NCI-H1105 treated with DMSO at 0.1 percent for 48 hours (cell line): ENCODE results near the gene U2AF1L4.

Experiments
- DNase-seq: peaks from one replicate; lab custom pipeline; 2025; lab: John Stamatoyannopoulos, UW

Gene U2AF1L4, protein sequence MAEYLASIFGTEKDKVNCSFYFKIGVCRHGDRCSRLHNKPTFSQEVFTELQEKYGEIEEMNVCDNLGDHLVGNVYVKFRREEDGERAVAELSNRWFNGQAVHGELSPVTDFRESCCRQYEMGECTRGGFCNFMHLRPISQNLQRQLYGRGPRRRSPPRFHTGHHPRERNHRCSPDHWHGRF

DNA sequence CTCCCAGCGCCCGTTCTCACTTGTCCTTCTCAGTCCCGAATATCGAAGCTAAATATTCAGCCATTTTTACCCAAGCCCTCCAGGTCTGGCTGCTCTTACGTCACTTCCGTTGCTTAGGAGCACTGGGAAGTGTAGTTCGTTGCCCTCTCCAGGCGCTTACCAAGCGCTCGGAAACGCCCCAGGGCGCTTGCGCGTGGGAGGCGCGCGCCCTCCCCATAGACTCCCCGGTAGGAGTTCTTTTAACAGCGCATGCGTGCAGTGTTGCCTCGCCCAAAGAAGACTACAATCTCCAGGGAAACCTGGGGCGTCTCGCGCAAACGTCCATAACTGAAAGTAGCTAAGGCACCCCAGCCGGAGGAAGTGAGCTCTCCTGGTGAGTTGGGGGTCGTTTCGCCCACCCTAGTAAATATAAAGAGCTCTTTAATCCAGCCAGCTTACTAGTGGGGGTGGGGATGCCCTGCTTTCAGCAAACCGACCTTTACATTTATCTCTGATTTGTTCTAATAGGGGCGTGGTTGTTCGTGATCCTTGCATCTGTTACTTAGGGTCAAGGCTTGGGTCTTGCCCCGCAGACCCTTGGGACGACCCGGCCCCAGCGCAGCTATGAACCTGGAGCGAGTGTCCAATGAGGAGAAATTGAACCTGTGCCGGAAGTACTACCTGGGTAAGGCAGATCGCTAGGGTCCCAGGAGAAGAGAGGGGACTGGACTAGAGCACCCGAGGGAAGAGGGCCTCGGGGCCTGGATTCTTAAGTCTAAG lies at the start of gene U2AF1L4, which contains the start of gene PSENEN:
TSS of gene U2AF1L4 (minus strand) at position 91 of the 759 bp plus-strand sequence. CDS start at position 64, 27 bp downstream.
TSS of gene PSENEN (plus strand) at position 324 of the 759 bp plus-strand sequence. CDS start at position 604, 280 bp downstream.
- DNase-seq: peak; percentile 99

DNA sequence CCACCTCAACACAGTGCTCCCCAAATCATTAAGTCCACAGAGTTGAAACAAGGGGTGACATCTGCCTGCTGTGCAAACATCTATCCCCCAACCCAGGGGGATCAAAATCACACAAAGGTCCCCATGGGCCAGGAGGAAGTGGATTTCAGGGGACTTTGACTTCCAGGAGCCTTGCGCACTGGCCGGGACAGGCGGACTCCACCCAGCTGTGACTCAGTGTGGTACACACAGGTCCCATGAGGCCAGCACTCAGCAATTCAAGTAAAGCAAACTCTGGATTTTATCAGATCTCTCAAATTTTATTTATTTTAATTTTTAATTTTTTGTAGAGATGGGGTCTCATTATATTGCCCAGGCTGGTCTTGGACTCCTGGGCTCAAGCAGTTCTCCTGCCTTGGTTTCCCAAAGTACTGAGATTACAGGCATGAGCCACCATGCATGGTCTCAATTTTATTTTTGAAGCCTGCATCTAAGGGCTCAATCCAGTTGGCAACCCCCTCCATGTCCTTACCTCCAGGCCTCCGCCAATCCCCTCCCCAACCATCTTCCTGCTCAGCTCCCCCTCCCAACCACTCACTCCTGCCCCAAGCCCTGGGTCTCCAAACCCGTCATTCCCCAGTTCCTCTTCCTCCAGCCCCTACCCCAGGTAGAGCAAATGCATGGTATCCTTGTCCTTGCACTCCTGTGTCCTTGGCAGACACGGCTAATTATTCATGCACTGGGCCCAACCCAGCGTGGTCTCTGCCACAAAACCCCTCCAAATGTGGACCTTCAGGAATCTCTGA lies 48.4 kb upstream of the U2AF1L4 start:
- no peak for DNase-seq

DNA sequence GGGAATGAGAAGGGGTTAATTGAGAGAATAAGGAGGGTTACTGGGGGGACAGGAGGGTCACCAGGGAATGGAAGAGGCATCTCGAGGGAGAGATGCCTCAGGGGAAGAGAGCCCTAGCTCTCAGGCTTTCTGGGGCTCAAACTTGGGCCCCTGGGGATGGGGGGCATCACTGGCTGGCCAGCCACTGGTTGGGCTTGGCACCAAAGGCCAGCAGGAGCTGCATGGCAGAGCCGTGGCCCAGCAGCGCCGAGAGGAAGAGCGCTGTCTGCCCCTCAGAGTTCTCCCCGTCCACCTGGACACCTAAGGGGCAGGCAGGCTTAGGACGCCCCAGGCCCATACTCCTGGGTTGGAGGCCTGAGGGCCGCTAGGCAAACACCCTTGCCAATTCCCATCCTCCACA lies 47.7 kb upstream of the U2AF1L4 start:
- DNase-seq: no peak

DNA sequence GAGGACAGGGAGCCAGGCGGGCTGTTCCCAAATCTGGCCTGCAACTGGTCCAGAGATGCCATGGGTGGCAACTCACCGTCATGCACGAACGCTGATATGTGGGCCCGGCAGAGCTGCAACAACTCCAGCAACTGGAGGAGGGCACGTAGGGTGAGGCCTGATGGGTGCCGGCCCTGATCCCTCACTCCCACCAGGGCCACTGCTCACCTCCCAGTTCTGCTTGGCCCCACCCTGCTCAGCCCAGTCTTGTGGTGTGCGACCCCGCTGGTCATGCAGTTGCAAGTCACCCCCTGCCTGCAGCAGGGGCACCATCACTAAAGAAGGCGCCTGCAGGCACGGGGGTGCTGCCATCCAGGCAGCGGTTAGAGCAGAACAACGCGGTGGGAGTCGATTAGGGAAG lies 47.1 kb upstream of the U2AF1L4 start:
- DNase-seq: no peak

DNA sequence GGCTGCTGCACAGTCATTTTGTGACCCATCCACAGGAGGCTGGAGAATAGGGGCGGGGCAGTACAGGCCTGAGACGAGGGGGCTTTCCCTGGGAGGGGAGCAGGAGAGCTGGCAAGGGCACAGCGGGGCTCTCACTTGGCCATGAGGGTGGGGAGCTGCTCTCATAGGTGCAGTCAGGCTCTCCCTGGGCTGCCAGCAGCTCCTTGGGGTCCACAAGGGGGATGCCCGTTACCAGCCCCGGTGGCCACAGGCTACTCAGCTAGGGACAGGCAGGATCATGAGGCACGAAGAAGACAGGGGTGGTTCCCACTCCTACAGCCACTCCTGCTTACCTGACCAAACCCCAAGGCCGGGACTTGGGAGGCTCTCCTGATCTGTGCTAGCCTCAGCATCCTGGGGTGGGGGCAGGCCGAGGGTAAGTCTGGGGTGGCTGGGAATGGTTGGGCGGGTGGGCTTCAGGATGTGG lies 46.6 kb upstream of the U2AF1L4 start:
- no peak for DNase-seq

DNA sequence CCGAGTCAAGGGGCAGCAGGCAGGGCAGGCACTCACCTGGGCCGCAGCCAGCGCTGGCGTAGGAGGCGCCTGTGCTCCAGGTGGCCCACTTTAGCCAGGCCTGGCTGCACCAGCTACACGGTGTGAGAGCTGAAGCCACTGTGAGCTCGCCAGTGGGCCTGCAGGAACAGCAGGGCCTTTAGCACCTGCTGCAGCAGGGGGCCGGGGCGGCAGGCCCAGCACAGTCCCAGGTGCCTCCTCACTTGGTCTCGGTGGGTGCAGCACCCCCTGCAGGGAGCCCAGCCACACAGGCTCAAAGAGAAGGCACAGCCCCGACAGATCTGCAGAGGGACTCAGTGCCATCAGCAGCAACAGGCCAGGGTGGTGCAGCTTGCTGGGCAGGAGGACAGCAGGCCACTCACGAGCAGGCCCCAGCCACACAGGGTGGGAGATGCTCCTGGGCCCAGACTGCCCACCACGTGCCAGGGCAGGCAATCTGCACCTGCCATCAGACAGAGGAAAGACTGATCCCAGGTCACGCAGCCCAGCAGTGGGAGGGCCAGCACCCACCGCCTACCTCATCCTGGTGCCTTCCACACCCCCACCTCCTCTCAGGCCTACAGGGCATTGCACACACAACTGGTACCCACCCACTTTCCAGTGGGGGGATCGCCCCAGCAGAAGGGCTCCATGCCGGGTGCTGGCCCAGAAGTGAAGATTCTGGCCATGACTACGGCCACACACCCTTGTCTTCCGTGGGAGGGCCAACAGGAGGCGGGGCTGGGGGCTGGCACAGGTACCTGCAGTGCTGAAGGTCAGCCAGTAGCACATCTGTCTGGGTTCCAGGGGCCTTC lies 46.0 kb upstream of the U2AF1L4 start:
- no peak for DNase-seq

DNA sequence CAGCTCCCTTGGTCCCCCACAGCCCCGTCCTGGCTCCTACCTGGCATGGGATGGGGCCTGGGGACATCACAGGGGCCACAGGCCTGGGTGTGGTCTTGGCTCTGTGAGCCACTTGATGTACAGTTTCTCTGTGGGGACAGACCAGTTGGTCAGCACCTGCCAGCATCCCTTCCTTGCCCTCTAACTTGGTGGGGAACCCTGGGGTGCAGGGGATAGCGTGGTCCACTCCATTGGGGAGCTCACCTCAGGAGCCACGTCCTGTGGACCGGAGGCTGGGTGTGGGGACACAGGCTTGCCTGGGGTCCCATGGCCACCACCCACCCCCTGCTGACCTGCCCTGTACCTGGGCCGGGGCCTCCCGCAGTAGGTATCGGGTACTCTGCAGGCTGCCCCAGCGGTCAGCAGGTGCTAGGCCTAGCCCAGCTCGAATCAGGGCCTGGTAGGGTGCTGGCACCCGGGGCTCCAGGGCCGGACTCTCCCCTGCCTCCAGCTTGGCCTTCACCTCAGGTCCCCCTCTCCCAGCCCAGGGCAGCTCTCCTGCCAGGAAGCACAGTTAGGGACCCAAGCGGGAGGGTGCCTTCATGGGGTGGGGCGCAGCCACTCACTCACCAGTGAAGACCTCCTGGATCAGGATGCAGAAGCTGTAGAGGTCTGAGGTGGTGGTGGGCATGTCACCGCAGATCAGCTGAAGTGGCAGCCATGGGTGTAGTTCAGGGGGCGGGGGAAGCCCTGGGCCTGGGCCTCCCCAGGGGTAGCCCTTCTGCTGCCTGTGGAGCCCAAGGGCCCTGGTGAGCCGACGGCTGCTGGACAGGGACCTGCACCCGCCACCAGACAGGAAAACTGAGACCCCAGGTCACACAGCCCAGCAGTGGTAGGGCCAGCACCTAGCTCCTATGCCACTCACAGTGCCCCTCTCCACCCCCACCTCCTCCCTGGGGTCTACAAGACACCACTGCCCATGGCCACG lies 45.0 kb upstream of the U2AF1L4 start:
- no peak for DNase-seq

DNA sequence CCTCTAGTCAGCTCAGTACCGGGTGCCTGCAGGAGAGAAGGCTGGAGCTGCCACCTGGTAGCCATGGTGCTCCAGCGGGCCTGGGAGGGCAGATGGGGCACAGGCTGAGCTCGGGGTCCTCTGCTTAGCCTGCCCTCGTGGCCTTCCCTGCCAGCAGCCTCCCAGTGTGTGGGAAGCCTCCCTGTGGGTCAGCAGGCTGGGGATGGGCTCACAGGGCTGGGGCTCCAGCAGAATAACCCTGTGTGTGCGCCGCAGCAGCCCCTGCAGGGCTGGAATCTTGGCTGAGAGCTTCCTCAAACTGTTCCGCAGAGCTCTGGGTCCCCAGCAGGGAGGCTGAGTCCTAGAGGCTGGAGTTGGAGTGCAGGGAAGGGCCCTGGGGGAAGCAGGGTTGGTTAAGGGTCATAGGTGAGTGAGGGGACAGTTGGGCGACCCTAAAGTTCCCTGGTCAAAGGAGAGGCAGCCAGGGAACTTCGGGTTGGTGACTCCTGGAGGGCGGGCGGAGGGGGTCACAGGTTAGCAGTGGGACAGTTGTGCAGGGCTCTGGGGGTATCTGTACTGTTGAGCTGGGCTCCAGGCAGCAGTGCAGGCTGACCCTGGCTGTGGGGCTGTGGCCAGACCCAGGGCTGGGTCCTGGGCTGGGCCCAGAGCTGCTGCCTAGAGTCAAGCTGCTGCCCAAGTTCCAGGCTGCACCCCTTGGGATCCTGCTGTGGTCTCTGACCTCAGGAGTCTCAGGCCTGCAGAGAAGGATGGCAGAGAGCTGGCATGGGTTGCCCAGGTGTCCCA lies 44.2 kb upstream of the U2AF1L4 start:
- DNase-seq: no peak

DNA sequence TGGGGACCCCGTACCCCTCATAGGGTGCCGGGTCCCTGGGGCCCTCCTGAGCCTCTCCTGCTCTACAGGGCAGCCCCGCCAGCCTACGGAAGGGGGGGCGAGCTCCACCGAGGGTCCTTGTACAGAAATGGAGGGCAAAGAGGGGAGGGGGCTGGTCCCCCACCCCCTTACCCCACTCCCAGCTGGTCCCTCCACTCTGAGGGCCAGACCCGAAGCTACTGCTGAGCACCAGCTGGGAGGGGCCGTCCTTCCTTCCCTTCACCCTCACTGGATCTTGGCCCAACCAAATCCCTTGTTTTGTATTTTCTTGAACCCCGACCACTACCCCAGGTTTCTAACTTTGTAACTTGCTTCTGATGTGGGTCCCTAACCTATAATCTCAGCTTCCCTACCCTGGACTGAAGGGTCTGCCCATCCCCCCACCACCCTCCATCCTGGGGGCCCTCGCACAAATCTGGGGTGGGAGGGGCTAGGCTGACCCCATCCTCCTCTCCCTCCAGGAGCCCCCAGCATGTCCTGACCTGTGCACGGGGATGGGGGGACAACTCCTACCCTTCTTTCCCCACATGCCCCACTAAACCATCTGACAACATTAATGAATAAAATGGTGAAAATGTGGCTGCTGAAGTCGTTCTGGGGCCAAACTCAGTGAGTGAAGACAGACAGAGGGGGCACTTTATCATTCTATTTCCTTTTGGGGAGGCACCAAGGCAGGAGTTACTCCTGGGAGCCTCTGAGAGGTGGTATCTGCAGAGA lies 43.2 kb upstream of the U2AF1L4 start:
- DNase-seq: no peak

DNA sequence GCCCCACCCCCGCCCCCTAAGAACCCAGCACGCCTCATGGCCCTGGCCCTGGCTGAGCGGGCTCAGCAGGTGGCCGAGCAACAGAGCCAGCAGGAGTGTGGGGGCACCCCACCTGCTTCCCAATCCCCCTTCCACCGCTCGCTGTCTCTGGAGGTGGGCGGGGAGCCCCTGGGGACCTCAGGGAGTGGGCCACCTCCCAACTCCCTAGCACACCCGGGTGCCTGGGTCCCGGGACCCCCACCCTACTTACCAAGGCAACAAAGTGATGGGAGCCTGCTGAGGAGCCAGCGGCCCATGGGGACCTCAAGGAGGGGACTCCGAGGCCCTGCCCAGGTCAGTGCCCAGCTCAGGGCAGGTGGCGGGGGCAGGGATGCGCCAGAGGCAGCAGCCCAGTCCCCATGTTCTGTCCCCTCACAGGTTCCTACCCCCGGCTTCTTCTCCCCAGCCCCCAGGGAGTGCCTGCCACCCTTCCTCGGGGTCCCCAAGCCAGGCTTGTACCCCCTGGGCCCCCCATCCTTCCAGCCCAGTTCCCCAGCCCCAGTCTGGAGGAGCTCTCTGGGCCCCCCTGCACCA lies 42.1 kb upstream of the U2AF1L4 start:
- no peak for DNase-seq

DNA sequence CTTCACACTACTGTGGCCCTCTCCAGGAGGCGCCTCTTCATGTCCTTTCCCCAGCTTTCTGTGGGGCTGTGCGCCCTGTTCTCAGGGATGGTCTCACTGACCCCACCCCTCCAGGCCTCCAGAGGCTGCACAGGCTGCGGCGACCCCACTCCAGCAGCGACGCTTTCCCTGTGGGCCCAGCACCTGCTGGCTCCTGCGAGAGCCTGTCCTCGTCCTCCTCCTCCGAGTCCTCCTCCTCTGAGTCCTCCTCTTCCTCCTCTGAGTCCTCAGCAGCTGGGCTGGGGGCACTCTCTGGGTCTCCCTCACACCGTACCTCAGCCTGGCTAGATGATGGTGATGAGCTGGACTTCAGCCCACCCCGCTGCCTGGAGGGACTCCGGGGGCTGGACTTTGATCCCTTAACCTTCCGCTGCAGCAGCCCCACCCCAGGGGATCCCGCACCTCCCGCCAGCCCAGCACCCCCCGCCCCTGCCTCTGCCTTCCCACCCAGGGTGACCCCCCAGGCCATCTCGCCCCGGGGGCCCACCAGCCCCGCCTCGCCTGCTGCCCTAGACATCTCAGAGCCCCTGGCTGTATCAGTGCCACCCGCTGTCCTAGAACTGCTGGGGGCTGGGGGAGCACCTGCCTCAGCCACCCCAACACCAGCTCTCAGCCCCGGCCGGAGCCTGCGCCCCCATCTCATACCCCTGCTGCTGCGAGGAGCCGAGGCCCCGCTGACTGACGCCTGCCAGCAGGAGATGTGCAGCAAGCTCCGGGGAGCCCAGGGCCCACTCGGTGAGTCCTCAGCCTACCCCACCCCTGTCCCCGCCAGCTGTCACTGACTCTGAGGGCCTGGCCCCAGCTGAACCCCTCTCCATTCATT lies 41.3 kb upstream of the U2AF1L4 start:
- no peak for DNase-seq

DNA sequence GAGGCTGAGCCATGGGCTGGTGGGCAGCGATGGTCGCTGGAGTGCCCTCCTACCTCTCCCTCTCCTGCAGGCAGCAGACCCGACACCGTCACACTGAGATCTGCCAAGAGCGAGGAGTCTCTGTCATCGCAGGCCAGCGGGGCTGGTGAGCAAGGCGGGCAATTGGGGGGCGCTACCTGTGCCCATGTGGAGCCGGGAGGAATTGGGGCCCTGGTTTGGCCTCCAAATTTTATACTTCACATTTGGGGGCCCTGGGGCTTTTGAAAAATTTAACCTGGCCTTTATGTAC lies 40.1 kb upstream of the U2AF1L4 start:
- DNase-seq: no peak

DNA sequence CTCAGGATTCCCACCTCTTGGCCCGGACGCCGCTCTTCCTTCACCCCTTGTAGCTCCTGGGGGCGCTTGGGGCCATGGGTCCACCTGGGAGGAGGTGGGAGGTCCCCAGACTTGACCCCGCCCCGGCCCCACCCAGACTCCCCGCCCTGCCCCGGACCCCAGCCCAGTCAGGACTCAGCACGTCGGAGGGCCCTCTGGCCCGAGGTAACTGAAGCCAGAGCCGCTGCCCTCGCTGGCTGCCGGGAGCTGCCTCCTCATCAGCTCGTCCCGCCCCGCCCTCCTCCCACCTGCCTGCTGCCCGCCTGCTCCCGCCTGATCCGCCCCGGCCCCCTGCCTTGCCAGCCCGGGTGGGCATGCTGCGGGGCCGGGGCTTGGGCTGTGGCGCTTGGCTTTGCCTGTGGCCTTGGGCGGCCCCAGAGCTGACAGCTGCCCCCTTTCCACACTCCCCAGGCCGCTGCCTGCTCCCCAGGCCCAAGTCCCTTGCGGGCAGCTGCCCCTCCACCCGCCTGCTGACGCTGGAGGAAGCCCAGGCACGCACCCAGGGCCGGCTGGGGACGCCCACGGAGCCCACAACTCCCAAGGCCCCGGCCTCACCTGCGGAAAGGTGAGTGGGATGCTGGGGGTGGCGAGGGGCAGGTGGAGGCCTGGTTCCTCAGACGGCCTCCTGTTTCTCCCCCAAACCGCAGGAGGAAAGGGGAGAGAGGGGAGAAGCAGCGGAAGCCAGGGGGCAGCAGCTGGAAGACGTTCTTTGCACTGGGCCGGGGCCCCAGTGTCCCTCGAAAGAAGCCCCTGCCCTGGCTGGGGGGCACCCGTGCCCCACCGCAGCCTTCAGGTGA lies 39.5 kb upstream of the U2AF1L4 start:
- DNase-seq: no peak

DNA sequence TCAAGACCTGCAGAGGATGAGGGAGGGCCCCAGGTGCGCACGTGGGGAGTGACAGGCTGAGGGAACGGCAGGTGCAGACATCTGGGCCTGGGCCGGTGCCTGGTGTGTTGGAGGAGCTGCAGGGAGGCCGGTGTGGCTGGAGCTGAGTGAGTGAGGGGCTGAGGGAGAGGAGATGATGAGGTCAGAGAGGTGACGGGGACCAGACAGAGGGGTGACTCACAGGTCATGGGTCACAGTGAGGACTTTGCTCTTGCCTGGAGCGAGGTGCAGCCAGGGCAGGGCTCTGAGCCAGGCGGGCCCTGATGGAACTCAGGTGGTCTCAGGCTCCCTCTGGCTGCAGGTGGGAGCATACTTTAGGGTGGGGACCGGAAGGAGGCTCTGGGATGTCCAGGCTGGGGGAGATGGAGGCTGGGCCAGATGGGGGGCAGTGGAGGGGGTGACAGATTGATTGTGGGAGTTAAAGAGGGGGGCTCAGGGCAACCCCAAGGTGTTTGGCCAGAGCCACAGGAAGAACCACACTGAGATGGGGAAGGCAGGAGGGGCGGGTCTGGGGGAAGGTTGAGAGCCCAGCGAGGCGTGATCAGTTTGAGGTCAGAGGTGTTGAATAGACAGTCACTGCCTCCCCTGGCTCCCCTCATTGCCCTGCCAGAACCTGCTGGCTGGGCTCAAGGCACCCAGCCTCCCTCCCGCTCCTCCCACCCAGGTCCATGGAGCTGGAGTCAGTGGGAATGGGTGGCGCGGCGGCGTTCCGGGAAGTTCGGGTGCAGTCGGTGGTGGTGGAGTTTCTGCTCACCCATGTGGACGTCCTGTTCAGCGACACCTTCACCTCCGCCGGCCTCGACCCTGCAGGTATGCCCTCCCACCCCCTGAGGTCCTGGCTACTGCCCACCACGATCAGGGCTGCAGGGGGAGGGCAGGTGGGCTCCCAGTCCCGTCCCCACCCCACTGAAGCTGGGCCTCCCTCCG lies 38.5 kb upstream of the U2AF1L4 start:
- no peak for DNase-seq

DNA sequence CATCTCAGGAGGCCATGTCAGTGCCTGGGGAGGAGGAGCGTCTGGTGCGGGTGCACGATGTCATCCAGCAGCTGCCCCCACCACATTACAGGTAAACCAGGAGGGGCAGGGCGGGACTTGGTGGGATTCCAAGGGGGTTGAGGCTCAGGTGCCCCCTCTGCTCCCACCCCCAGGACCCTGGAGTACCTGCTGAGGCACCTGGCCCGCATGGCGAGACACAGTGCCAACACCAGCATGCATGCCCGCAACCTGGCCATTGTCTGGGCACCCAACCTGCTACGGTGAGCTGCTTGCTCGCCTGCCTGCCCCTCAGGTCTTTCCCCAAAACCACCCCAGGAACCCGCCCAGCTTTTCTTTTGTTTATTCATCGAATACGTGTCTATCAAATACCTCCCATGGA lies 37.4 kb upstream of the U2AF1L4 start:
- no peak for DNase-seq

DNA sequence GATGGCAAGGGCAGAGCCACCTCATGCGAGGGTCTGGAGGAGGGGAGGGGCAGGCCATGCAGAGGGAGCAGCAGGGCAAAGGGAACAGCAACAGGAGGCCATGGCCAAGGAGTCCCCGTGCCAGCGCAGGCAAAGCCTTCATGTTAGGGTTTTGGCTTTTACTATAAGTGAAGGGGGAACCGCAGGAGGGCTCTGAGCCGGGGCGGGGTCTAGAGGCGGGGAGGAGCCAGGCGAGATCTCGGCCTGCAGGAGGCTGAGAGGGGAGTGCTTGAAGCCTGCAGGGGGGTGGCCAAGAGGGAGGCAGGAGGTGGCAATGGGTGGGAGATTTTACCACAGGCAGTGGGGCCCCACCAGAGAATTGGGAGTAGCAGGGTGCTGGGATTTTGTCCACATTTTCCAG lies 36.4 kb upstream of the U2AF1L4 start:
- no peak for DNase-seq
